Tibial nerve (tissue), 3 donors: Measurements from ENCODE around the gene DCLRE1C.
"Not testable (repeated sequence)": the region's sequence is repeated elsewhere in the genome, so short reads cannot be mapped to it uniquely, and the experiment has no call there.

Experiments used
- POLR2A ChIP-seq, 2 donors: fragments of 450-650 bp; IDR thresholded peaks; one replicate each; pipeline ENCODE4 v1.6.1; 2017; ENCODE audit warnings: antibody characterized with exemption in 2 of 2, mild to moderate bottlenecking in 2 of 2, moderate library complexity in 2 of 2
- TF ChIP-seq, protein P1 (sequence below), 5 experiments: fragments of 200-600 bp in 3 of 5; fragments of 450-650 bp in 2 of 5; sonication (generic) in 3 of 5; IDR thresholded peaks; one replicate each; pipeline ENCODE4 v1.5.1; 2016 to 2019; ENCODE audit warnings: antibody characterized with exemption in 5 of 5, mild to moderate bottlenecking in 3 of 5, moderate library complexity in 2 of 5

DNA sequence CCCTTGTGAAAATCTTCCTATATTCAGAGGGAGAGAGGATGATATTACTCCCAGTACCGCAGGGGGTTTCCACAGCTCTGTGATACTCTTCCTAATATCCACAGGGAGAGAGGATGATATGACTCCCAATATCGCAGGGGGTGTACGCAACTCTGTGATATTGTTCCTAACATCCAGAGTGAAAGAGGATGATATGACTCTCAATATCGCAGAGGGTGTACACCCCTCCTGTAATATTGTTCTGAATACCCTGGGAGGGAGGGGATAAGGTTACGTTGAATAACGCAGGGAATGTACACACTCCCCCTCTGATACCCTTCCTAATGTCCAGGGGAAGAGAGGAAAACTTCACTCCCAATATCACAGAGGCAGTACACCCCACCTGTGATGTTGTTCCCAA is 35.7 kb upstream of the DCLRE1C start:
- TF ChIP-seq, protein P1, sequence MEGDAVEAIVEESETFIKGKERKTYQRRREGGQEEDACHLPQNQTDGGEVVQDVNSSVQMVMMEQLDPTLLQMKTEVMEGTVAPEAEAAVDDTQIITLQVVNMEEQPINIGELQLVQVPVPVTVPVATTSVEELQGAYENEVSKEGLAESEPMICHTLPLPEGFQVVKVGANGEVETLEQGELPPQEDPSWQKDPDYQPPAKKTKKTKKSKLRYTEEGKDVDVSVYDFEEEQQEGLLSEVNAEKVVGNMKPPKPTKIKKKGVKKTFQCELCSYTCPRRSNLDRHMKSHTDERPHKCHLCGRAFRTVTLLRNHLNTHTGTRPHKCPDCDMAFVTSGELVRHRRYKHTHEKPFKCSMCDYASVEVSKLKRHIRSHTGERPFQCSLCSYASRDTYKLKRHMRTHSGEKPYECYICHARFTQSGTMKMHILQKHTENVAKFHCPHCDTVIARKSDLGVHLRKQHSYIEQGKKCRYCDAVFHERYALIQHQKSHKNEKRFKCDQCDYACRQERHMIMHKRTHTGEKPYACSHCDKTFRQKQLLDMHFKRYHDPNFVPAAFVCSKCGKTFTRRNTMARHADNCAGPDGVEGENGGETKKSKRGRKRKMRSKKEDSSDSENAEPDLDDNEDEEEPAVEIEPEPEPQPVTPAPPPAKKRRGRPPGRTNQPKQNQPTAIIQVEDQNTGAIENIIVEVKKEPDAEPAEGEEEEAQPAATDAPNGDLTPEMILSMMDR (IDR thresholded peaks at IDR 0.05), result not testable (repeated sequence)
- TF ChIP-seq POLR2A (IDR thresholded peaks at IDR 0.05), result not testable (repeated sequence)
